Caco-2 (cell line): Measurements from ENCODE around the gene FAM83C. TPM values are rescaled to one million over a fixed set of nuclear protein-coding genes. Genes with fewer than 3 reads are reported as not detected.

ENCODE experiments used
- BruUV-seq: library from RNA; stranded (reverse); fragments of 400-500 nt; replicated peaks from 2 replicates; lab custom pipeline; 2021; lab: Mats Ljungman, UMichigan
- CTCF ChIA-PET: fragments of 300-600 bp; sonication (Branson Sonifier 250); formaldehyde crosslinking; loops from one replicate; lab custom pipeline; 2022; ENCODE audit warnings: antibody characterized with exemption; lab: Charles Lee
- POLR2A ChIA-PET: fragments of 300-600 bp; sonication (Branson Sonifier 250); formaldehyde crosslinking; loops from one replicate; lab custom pipeline; 2022; ENCODE audit warnings: antibody characterized with exemption; lab: Charles Lee
- DNase-seq, 2 experiments: peaks; one replicate each; pipeline versions ENCODE4 v3.0.0 to v3.0.0-alpha.2; 2020 to 2022
- H3K27me3 ChIP-seq: replicated peaks from 2 replicates; pipeline ENCODE4 v1.6.0; 2011; ENCODE audit warnings: low read length; ENCODE audit not compliant: control insufficient read depth, insufficient read depth
- H3K36me3 ChIP-seq: 2 replicates; pipeline ENCODE4 v1.5.1; 2011; ENCODE audit warnings: low read length; ENCODE audit not compliant: control insufficient read depth, insufficient read depth
- H3K4me1 ChIP-seq: fragments of 250-450 bp; sonication (Bioruptor Pico); 2 replicates; pipeline ENCODE4 v1.5.1; 2020; ENCODE audit warnings: mild to moderate bottlenecking
- H3K4me3 ChIP-seq: 2 replicates; pipeline ENCODE4 v1.5.1; 2011; ENCODE audit warnings: low read depth, mild to moderate bottlenecking, control low read depth, low read length
- H3K9me3 ChIP-seq: fragments of 250-450 bp; sonication (Bioruptor Pico); 2 replicates; pipeline ENCODE4 v1.5.1; 2020; ENCODE audit warnings: mild to moderate bottlenecking, moderate library complexity
- H3K27ac Mint-ChIP-seq: one replicate; pipeline ENCODE4 v1.8.0; 2022; ENCODE audit warnings: mixed read lengths; ENCODE audit not compliant: unreplicated experiment
- H3K27me3 Mint-ChIP-seq: one replicate; pipeline ENCODE4 v1.8.0; 2022; ENCODE audit warnings: mixed read lengths; ENCODE audit not compliant: insufficient read depth, unreplicated experiment
- H3K36me3 Mint-ChIP-seq: one replicate; pipeline ENCODE4 v1.8.0; 2022; ENCODE audit warnings: mild to moderate bottlenecking, mixed read lengths; ENCODE audit not compliant: insufficient read depth, unreplicated experiment
- H3K4me1 Mint-ChIP-seq: one replicate; pipeline ENCODE4 v1.8.0; 2022; ENCODE audit warnings: low read depth, mixed read lengths; ENCODE audit not compliant: unreplicated experiment
- H3K4me3 Mint-ChIP-seq: one replicate; pipeline ENCODE4 v1.8.0; 2022; ENCODE audit warnings: mild to moderate bottlenecking, moderate library complexity, mixed read lengths; ENCODE audit not compliant: unreplicated experiment
- H3K9me3 Mint-ChIP-seq: one replicate; pipeline ENCODE4 v1.8.0; 2022; ENCODE audit warnings: mixed read lengths; ENCODE audit not compliant: unreplicated experiment
- intact Hi-C: fragments of 100-400 bp; cut with micrococcal nuclease; formaldehyde crosslinking; loops from one replicate; pipeline ENCODE4 v1.10.0; 2022; ENCODE audit not compliant: unreplicated experiment
- total RNA-seq: library from RNA; stranded (reverse); gene quantifications from 2 replicates; pipeline ENCODE4 v1.2.3, GENCODE V29; 2022
- TF ChIP-seq, protein P1 (sequence below), 2 experiments: fragments of 200-600 bp in 1 of 2; IDR thresholded peaks; 1 replicate in 1 of 2; 2 replicates in 1 of 2; pipeline versions ENCODE4 v1.5.1 to v1.8.0; 2011 to 2022; ENCODE audit warnings: antibody characterized with exemption in 1 of 2, control low read depth in 1 of 2, inconsistent platforms in 1 of 2, low read depth in 1 of 2, low read length in 1 of 2, mild to moderate bottlenecking in 1 of 2, moderate library complexity in 1 of 2; ENCODE audit not compliant: insufficient read depth in 1 of 2, severe bottlenecking in 1 of 2, unreplicated experiment in 1 of 2

Gene FAM83C
- total RNA-seq, 1 experiment from 2014 or later, result not detected

DNA sequence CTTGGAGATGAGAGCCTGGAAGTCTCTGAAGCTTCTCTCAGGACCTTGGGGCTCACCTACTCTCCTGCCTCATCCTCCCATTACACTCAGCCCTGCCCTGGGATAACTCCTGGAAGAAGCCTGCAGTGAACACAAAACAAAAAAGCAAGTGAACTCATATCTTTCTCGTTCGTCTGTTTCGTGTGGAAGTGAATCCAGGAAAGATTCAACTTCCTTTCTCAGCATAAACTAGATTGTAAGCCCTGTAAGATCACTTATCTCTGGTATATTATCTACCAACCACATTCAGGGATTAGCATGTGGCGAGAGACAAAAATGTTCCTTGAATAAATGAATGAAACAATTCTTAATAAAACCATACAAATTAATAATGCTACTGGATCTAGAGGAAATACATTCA lies 36.5 kb upstream of the FAM83C start:
- no peaks in the 10 kb centered on the region for H3K27me3 ChIP-seq
- no peak for DNase-seq
- H3K4me3 Mint-ChIP-seq, result no peak overlapping the region
- peaks cover 55% of the 10 kb centered on the region for H3K4me1 ChIP-seq
- POLR2A ChIA-PET, result no interaction called here
- no peaks in the 10 kb centered on the region for H3K36me3 Mint-ChIP-seq
- H3K4me1 Mint-ChIP-seq, result peaks cover 32% of the 10 kb centered on the region
- TF ChIP-seq, protein P1, sequence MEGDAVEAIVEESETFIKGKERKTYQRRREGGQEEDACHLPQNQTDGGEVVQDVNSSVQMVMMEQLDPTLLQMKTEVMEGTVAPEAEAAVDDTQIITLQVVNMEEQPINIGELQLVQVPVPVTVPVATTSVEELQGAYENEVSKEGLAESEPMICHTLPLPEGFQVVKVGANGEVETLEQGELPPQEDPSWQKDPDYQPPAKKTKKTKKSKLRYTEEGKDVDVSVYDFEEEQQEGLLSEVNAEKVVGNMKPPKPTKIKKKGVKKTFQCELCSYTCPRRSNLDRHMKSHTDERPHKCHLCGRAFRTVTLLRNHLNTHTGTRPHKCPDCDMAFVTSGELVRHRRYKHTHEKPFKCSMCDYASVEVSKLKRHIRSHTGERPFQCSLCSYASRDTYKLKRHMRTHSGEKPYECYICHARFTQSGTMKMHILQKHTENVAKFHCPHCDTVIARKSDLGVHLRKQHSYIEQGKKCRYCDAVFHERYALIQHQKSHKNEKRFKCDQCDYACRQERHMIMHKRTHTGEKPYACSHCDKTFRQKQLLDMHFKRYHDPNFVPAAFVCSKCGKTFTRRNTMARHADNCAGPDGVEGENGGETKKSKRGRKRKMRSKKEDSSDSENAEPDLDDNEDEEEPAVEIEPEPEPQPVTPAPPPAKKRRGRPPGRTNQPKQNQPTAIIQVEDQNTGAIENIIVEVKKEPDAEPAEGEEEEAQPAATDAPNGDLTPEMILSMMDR (IDR thresholded peaks at IDR 0.05; ENCODE audit: insufficient read depth in 1 of 2, low read depth in 1 of 2, low read length in 1 of 2, severe bottlenecking in 1 of 2, unreplicated experiment in 1 of 2), result no peak
- H3K4me3 ChIP-seq, result no peak overlapping the region
- CTCF ChIA-PET, result interaction anchor here (0.6 to 4.8 kb wide), 11 partner anchors 8 to 184 kb away, joined by 3 to 167 read pairs (median 5); partner anchors contain the start of genes EIF6 and MMP24
- H3K27me3 Mint-ChIP-seq, result no peaks in the 10 kb centered on the region
- H3K36me3 ChIP-seq, result no peaks in the 10 kb centered on the region
- intact Hi-C loops, result loop anchor here (1.0 to 10.0 kb wide), 2 partner anchors 24 to 286 kb away; partner anchors contain the start of gene SPAG4
- no TSS peak for BruUV-seq
- H3K9me3 Mint-ChIP-seq, result no peaks in the 10 kb centered on the region
- peak overlapping the region; percentile 69 for H3K27ac Mint-ChIP-seq
- no peaks in the 10 kb centered on the region for H3K9me3 ChIP-seq

DNA sequence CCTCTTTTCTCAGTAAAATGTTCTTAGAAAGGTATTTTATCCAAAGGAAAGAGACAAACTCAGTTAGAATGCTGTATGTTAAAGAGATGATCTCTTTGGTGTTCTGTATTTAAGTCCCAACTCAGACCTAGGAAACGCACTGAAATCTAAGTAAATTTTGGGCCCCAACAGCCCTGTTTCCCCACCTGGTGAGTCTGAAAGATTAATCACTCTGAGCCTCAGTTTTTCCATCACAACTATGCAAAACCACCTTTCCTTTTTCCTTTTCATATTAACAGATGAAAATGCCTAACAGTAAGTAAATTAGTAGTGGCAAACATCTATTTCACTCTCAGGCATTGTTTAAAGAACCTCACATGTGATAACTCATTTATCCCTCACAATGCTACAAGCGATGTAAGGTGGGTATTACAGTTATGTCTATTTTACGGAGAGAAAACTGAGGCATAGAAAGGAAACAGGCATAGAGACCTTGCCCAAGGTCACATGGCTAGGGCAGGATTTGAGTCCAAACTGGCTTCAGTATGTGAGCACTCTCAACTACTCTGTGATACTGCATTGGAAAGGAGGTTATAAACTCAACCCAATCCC lies 36.0 kb upstream of the FAM83C start:
- intact Hi-C loops, result loop anchor here (10.0 kb wide), 1 partner anchor 287 kb away; the partner anchor contains the start of gene SPAG4
- Mint-ChIP-seq H3K4me1 (peaks cover 32% of the 10 kb centered on the region), H3K27me3 (no peaks in the 10 kb centered on the region), H3K4me3 (no peak overlapping the region), H3K9me3 (no peaks in the 10 kb centered on the region), H3K27ac (peak overlapping the region; percentile 69), H3K36me3 (no peaks in the 10 kb centered on the region)
- Histone ChIP-seq H3K36me3 (no peaks in the 10 kb centered on the region), H3K27me3 (no peaks in the 10 kb centered on the region), H3K4me1 (peaks cover 55% of the 10 kb centered on the region), H3K9me3 (no peaks in the 10 kb centered on the region), H3K4me3 (no peak overlapping the region)
- ChIA-PET POLR2A (no interaction called here), CTCF (interaction anchor here (1.7 to 4.8 kb wide), 2 partner anchors 8 to 24 kb away, joined by 34 to 167 read pairs; no protein-coding TSS in a partner anchor)
- TSS peak; percentile 73 for BruUV-seq
- DNase-seq, result no peak
- TF ChIP-seq, protein P1 (IDR thresholded peaks at IDR 0.05; ENCODE audit: insufficient read depth in 1 of 2, low read depth in 1 of 2, low read length in 1 of 2, severe bottlenecking in 1 of 2, unreplicated experiment in 1 of 2), result no peak

DNA sequence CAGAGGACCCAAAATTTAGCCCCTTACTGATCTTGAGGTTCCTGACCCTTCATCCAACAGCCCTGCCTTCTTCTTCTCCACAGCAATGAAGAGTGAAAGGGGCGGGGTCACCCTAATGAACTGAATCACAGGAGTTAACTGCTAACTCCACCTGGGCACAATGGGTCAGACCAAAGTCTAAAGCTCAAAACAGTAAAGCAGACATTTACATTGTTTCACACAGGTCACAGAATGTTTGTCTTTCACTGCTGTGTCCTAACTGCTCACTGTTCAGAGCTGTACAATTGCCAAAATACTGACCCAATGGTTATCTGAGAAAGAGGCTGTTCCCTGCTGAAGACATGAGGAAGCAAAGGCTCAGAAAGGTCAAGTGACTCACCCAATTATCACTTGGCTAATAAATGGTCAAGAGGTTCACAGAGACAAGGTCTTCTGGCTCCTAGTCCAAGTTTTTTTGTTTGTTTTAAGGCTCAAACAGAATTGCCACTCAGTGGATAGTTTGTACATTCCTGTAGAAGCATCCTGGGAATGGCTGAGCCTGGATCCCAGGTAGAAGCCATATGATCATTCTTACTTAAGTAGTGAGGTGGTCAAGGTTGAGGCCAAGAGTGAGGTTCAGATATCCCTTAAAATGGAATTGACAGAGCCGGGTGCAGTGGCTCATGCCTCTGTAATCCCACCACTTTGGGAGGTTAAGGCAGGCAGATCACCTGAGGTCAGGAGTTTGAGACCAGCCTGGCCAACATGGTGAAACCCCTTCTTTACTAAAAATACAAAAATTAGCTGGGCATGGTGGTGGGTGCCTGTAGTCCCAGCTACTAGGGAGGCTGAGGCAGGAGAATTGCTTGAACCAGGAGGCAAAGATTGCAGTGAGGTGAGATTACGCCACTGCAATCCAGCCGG lies 35.1 kb upstream of the FAM83C start:
- Mint-ChIP-seq H3K4me1 (peaks cover 32% of the 10 kb centered on the region), H3K4me3 (peak overlapping the region; percentile 14), H3K36me3 (no peaks in the 10 kb centered on the region), H3K27ac (peak overlapping the region; percentile 69), H3K27me3 (no peaks in the 10 kb centered on the region), H3K9me3 (no peaks in the 10 kb centered on the region)
- no peaks in the 10 kb centered on the region for H3K36me3 ChIP-seq
- BruUV-seq, result no TSS peak
- TF ChIP-seq, protein P1 (IDR thresholded peaks at IDR 0.05; ENCODE audit: insufficient read depth in 1 of 2, low read depth in 1 of 2, low read length in 1 of 2, severe bottlenecking in 1 of 2, unreplicated experiment in 1 of 2), result no peak
- H3K4me3 ChIP-seq, result no peak overlapping the region
- POLR2A ChIA-PET, result interaction anchor here (0.5 to 1.1 kb wide), 7 partner anchors 25 to 626 kb away, joined by 3 to 12 read pairs (median 4); partner anchors contain the start of genes EIF6, MMP24OS, RBM39 and UQCC1
- intact Hi-C loops, result loop anchor here (1.0 to 10.0 kb wide), 3 partner anchors 8 to 287 kb away; partner anchors contain the start of genes EIF6 and SPAG4
- H3K4me1 ChIP-seq, result peaks cover 55% of the 10 kb centered on the region
- CTCF ChIA-PET, result interaction anchor here (0.5 to 1.6 kb wide), 20 partner anchors 9 to 763 kb away, joined by 3 to 33 read pairs (median 4); partner anchors contain the start of genes CEP250, EDEM2 and EIF6
- no peaks in the 10 kb centered on the region for H3K27me3 ChIP-seq
- peak; percentile 92 to 95 for DNase-seq
- H3K9me3 ChIP-seq, result no peaks in the 10 kb centered on the region
